GM23338 (cell line): ENCODE measurements around the gene CDX1. TPM values are rescaled to one million over a fixed set of nuclear protein-coding genes. Genes with fewer than 3 reads are reported as not detected.

Experiments
- CREB1 ChIP-seq: fragments of 250-450 bp; sonication (Bioruptor Pico); IDR thresholded peaks from 2 replicates; pipeline ENCODE4 v1.5.0; 2020; ENCODE audit warnings: low read depth, mild to moderate bottlenecking, moderate library complexity
- EZH2phosphoT487 ChIP-seq: fragments of 200-600 bp; sonication (generic); IDR thresholded peaks from one replicate; pipeline ENCODE4 v1.8.1; 2018; ENCODE audit warnings: antibody characterized with exemption; ENCODE audit not compliant: unreplicated experiment
- ZNF114 ChIP-seq: fragments of 250-450 bp; sonication (Bioruptor Pico); IDR thresholded peaks from 2 replicates; pipeline ENCODE4 v1.5.0; 2020; ENCODE audit warnings: mild to moderate bottlenecking, moderate library complexity
- polyA plus RNA-seq: library from polyadenylated mRNA; unstranded; fragments of >200 nt; fragmentation: Nextera tagmentation; extraction: Ambion mirVana; gene quantifications from 2 replicates; pipeline ENCODE4 v1.2.1, GENCODE V29; 2016
- total RNA-seq: library from RNA; depleted of rRNA; stranded (reverse); fragments of >200 nt; shearing (Covaris generic); gene quantifications from 2 replicates; pipeline ENCODE4 v1.2.3, GENCODE V29; 2014
- TF ChIP-seq, protein P1 (sequence below): fragments of 250-450 bp; sonication (Bioruptor Pico); IDR thresholded peaks from 2 replicates; pipeline ENCODE4 v1.5.0; 2020; ENCODE audit warnings: mild to moderate bottlenecking, moderate library complexity
- TF ChIP-seq, protein P2 (sequence below): IDR thresholded peaks from 2 replicates; pipeline ENCODE4 v1.6.1; 2016; ENCODE audit warnings: antibody characterized with exemption
- TF ChIP-seq, protein P3 (sequence below), 2 experiments: fragments of 200-600 bp in 1 of 2; sonication (generic) in 1 of 2; conservative IDR thresholded peaks; 2 replicates each; pipeline versions ENCODE4 v1.5.1 to v1.6.1; 2016 to 2017; ENCODE audit warnings: antibody characterized with exemption in 2 of 2, low read depth in 2 of 2, mild to moderate bottlenecking in 2 of 2, moderate library complexity in 1 of 2

CDX1 gene
- total and polyA plus RNA-seq, 2 experiments from 2014 or later = not detected

DNA sequence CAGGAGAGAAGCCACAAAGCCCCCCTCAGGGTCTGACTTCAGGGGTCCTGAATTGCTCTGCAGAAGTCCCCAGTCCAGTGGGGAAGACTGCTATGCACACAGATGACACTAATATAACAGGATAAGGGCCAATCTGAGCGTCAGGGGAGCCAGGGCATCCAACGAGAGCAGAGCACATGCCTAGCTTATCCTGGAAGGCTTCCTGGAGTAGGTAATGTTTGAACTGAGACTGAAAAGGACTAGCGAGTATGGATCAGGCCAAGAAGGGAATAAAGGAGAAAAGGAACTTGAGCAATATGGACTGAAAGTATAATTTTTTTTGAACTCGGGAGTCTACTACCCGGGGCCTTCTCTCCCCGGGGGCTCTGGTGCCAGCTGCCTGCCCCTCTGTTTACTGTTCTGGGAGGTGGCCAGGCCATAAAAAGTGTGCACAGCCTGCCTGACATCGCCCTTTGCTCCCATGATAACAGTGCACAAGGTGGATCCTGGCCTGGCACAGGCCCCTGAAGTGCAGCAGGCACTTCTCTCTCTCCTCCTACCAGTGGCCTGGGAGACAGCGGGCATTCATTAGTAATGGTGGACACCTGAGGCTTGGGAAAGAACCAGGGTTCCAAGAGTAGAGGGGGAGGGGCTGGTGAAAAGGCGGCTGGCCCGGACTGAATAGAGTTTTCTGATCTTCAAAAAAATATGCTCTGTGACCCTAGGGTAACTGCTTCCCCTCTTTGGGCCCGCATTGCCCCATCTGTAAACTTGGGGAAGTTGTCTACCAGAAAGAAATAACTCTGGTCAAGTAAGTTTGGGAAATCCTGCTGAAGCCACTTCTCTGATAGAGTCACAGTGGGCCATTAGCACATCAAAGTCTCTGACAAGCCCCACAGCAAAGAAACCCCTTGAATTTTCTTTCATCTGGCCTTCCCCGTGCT is 18.7 kb downstream of the CDX1 start (continued):
- TF ChIP-seq, protein P1, sequence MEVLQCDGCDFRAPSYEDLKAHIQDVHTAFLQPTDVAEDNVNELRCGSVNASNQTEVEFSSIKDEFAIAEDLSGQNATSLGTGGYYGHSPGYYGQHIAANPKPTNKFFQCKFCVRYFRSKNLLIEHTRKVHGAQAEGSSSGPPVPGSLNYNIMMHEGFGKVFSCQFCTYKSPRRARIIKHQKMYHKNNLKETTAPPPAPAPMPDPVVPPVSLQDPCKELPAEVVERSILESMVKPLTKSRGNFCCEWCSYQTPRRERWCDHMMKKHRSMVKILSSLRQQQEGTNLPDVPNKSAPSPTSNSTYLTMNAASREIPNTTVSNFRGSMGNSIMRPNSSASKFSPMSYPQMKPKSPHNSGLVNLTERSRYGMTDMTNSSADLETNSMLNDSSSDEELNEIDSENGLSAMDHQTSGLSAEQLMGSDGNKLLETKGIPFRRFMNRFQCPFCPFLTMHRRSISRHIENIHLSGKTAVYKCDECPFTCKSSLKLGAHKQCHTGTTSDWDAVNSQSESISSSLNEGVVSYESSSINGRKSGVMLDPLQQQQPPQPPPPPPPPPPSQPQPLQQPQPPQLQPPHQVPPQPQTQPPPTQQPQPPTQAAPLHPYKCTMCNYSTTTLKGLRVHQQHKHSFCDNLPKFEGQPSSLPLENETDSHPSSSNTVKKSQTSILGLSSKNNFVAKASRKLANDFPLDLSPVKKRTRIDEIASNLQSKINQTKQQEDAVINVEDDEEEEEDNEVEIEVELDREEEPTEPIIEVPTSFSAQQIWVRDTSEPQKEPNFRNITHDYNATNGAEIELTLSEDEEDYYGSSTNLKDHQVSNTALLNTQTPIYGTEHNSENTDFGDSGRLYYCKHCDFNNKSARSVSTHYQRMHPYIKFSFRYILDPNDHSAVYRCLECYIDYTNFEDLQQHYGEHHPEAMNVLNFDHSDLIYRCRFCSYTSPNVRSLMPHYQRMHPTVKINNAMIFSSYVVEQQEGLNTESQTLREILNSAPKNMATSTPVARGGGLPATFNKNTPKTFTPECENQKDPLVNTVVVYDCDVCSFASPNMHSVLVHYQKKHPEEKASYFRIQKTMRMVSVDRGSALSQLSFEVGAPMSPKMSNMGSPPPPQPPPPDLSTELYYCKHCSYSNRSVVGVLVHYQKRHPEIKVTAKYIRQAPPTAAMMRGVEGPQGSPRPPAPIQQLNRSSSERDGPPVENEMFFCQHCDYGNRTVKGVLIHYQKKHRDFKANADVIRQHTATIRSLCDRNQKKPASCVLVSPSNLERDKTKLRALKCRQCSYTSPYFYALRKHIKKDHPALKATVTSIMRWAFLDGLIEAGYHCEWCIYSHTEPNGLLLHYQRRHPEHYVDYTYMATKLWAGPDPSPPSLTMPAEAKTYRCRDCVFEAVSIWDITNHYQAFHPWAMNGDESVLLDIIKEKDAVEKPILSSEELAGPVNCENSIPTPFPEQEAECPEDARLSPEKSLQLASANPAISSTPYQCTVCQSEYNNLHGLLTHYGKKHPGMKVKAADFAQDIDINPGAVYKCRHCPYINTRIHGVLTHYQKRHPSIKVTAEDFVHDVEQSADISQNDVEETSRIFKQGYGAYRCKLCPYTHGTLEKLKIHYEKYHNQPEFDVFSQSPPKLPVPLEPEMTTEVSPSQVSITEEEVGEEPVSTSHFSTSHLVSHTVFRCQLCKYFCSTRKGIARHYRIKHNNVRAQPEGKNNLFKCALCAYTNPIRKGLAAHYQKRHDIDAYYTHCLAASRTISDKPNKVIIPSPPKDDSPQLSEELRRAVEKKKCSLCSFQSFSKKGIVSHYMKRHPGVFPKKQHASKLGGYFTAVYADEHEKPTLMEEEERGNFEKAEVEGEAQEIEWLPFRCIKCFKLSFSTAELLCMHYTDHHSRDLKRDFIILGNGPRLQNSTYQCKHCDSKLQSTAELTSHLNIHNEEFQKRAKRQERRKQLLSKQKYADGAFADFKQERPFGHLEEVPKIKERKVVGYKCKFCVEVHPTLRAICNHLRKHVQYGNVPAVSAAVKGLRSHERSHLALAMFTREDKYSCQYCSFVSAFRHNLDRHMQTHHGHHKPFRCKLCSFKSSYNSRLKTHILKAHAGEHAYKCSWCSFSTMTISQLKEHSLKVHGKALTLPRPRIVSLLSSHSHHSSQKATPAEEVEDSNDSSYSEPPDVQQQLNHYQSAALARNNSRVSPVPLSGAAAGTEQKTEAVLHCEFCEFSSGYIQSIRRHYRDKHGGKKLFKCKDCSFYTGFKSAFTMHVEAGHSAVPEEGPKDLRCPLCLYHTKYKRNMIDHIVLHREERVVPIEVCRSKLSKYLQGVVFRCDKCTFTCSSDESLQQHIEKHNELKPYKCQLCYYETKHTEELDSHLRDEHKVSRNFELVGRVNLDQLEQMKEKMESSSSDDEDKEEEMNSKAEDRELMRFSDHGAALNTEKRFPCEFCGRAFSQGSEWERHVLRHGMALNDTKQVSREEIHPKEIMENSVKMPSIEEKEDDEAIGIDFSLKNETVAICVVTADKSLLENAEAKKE (CRISPR knock-in tag) = no peak
- TF ChIP-seq, protein P2, sequence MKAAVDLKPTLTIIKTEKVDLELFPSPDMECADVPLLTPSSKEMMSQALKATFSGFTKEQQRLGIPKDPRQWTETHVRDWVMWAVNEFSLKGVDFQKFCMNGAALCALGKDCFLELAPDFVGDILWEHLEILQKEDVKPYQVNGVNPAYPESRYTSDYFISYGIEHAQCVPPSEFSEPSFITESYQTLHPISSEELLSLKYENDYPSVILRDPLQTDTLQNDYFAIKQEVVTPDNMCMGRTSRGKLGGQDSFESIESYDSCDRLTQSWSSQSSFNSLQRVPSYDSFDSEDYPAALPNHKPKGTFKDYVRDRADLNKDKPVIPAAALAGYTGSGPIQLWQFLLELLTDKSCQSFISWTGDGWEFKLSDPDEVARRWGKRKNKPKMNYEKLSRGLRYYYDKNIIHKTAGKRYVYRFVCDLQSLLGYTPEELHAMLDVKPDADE = no peak
- TF ChIP-seq ZNF114 (no peak), EZH2phosphoT487 (no peak), CREB1 (CRISPR knock-in tag) (no peak)
- TF ChIP-seq, protein P3, sequence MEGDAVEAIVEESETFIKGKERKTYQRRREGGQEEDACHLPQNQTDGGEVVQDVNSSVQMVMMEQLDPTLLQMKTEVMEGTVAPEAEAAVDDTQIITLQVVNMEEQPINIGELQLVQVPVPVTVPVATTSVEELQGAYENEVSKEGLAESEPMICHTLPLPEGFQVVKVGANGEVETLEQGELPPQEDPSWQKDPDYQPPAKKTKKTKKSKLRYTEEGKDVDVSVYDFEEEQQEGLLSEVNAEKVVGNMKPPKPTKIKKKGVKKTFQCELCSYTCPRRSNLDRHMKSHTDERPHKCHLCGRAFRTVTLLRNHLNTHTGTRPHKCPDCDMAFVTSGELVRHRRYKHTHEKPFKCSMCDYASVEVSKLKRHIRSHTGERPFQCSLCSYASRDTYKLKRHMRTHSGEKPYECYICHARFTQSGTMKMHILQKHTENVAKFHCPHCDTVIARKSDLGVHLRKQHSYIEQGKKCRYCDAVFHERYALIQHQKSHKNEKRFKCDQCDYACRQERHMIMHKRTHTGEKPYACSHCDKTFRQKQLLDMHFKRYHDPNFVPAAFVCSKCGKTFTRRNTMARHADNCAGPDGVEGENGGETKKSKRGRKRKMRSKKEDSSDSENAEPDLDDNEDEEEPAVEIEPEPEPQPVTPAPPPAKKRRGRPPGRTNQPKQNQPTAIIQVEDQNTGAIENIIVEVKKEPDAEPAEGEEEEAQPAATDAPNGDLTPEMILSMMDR (conservative IDR thresholded peaks at IDR 0.05; ENCODE audit: low read depth in 2 of 2) = no peak
